IMR-90 (cell line): ENCODE data around the gene AHCYL2.

Experiments used
- BHLHE40 ChIP-seq: fragments of 150-350 bp; IDR thresholded peaks from 2 replicates; pipeline ENCODE4 v1.6.1; 2016; ENCODE audit warnings: mild to moderate bottlenecking, low read depth, low read length
- CEBPB ChIP-seq: IDR thresholded peaks from 2 replicates; pipeline ENCODE4 v1.6.1; 2012; ENCODE audit warnings: low read depth, low read length, improper control_type of control experiment
- CTCF ChIP-seq: conservative IDR thresholded peaks from 2 replicates; pipeline ENCODE4 v1.5.1; 2012; ENCODE audit warnings: mild to moderate bottlenecking, low read depth, low read length, improper control_type of control experiment
- FOS ChIP-seq: fragments of 150-350 bp; IDR thresholded peaks from 2 replicates; pipeline ENCODE4 v1.6.1; 2016; ENCODE audit warnings: low read depth, low read length
- MAFK ChIP-seq: IDR thresholded peaks from 2 replicates; pipeline ENCODE4 v1.6.1; 2012; ENCODE audit warnings: low read depth, low read length, improper control_type of control experiment
- MXI1 ChIP-seq: IDR thresholded peaks from 2 replicates; pipeline ENCODE4 v1.6.1; 2012; ENCODE audit warnings: low read depth, mild to moderate bottlenecking, low read length, moderate library complexity, borderline replicate concordance
- NFE2L2 ChIP-seq: fragments of 150-350 bp; IDR thresholded peaks from 2 replicates; pipeline ENCODE4 v1.6.1; 2016; ENCODE audit warnings: low read depth, mild to moderate bottlenecking, low read length
- POLR2A ChIP-seq: IDR thresholded peaks from 2 replicates; pipeline ENCODE4 v1.6.1; 2012; ENCODE audit warnings: mild to moderate bottlenecking, low read depth, low read length
- RAD21 ChIP-seq: IDR thresholded peaks from 2 replicates; pipeline ENCODE4 v1.6.1; 2012; ENCODE audit warnings: low read length, improper control_type of control experiment
- RCOR1 ChIP-seq: IDR thresholded peaks from 2 replicates; pipeline ENCODE4 v1.6.1; 2012; ENCODE audit warnings: mild to moderate bottlenecking, low read length, improper control_type of control experiment; ENCODE audit not compliant: insufficient replicate concordance
- RFX5 ChIP-seq: IDR thresholded peaks from 2 replicates; pipeline ENCODE4 v1.8.0; 2012; ENCODE audit warnings: low read depth, mild to moderate bottlenecking, low read length, moderate library complexity
- SMC3 ChIP-seq: fragments of 150-350 bp; IDR thresholded peaks from 2 replicates; pipeline ENCODE4 v1.6.1; 2016; ENCODE audit warnings: low read depth, mild to moderate bottlenecking, antibody characterized with exemption, low read length, moderate library complexity
- TF ChIP-seq, protein P1 (sequence below): fragments of 150-350 bp; IDR thresholded peaks from 2 replicates; pipeline ENCODE4 v1.6.1; 2017; ENCODE audit warnings: mild to moderate bottlenecking, antibody characterized with exemption, low read length, low read depth

DNA sequence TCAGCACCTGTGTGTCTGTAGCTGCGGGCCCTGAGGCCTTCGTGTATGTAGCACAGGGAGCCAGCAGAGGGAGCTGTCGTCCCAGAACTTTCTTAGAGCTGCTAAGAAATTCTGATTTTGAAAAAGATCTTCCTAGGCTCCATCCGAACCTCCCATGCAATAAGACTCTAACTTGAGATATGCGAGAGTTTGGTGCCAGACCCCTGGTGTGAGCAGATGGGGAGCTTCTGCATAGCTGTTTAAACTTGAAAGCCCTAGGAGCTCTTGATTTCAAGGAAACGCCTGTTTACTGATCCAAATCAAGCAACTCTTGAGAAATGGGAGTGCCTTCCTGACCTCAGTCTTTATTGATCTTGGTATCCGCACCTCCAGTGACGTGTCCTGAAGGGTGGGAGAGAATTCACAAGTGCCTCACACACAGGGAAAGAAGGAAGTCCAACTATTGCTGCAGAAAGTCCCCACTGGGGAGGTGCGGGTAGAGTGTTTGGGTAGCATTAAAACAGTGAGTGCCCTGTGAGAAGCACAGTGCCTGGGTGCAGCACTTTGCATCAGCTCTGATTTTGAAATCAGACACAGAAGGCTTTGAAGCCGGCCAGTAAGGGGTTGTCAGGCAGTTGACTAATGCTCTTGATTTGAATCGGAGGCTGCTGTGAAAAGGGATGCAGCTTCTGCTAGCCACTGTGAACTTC is 143.0 kb downstream of the AHCYL2 start:
- TF ChIP-seq CTCF (peak; percentile 89), POLR2A (no peak), MAFK (no peak), CEBPB (no peak), RAD21 (peak; percentile 87), RFX5 (no peak), MXI1 (no peak), BHLHE40 (no peak), NFE2L2 (no peak), SMC3 (peak; percentile 94), RCOR1 (no peak), FOS (no peak)
- TF ChIP-seq, protein P1, sequence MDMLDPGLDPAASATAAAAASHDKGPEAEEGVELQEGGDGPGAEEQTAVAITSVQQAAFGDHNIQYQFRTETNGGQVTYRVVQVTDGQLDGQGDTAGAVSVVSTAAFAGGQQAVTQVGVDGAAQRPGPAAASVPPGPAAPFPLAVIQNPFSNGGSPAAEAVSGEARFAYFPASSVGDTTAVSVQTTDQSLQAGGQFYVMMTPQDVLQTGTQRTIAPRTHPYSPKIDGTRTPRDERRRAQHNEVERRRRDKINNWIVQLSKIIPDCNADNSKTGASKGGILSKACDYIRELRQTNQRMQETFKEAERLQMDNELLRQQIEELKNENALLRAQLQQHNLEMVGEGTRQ: no peak
